ENCODE data around the gene IZUMO1. TPM values are rescaled to one million over a fixed set of nuclear protein-coding genes. Genes with fewer than 3 reads are reported as not detected.

The IZUMO1 gene
- total and polyA plus RNA-seq, 2 of the 4 experiments (the other 2 are of a cell fraction), result not detected

GRCh38 chr19:48726556-48726955 lies 20.2 kb downstream of the IZUMO1 start:
- peak overlapping the region; percentile 43; the same call in 1 of the 2 replicates for H2AK5ac ChIP-seq (ENCODE audit: low read depth, low read length)
- in situ Hi-C loops (cut with MboI; ENCODE audit: low sequenced_read_pairs), result no loop called here

More at GRCh38 chr19:48726556-48726955, 20.2 kb downstream of the IZUMO1 start:
- H3K9me1 ChIP-seq (ENCODE audit: insufficient read depth, low read length), result peaks cover 5% of the 10 kb centered on the region
- no peak overlapping the region for H3K56ac ChIP-seq (ENCODE audit: extremely low read depth, insufficient read depth, low read length)
- no peak overlapping the region for H2AK9ac ChIP-seq (replicated peaks; ENCODE audit: low read depth, low read length, poor library complexity)
- intact Hi-C loops (cut with micrococcal nuclease) (no loop called here), dilution Hi-C loops (cut with HindIII; ENCODE audit: low sequenced_read_pairs, unreplicated experiment) (no loop called here)
- H4K20me1 ChIP-seq (ENCODE audit: insufficient read depth, low read length), result no peaks in the 10 kb centered on the region
- no peak for ATAC-seq (ENCODE audit: low read depth)
- peak overlapping the region in 1 of 2 experiments; percentile 77; a peak in 3 of 4 replicates for H4K8ac ChIP-seq (ENCODE audit: low read depth in 2 of 2, low read length in 2 of 2)
- CTCF ChIA-PET, result no interaction called here
- H3K4me2 ChIP-seq (ENCODE audit: low read depth, low read length), result no peak overlapping the region
- H3K23ac ChIP-seq (ENCODE audit: low read depth, low read length), result no peak overlapping the region
- no peaks in the 10 kb centered on the region for H3K9me3 ChIP-seq (ENCODE audit: control insufficient read depth, insufficient read depth, low read length)
- H3K18ac ChIP-seq (ENCODE audit: low read depth, low read length), result no peak overlapping the region
- H4K91ac ChIP-seq (ENCODE audit: insufficient read depth, low read depth, low read length), result no peak overlapping the region
- TF ChIP-seq MXI1 (IDR thresholded peaks at IDR 0.05; ENCODE audit: borderline replicate concordance, low read depth, low read length) (no peak), MAFK (IDR thresholded peaks at IDR 0.05; ENCODE audit: low read depth, low read length) (no peak), RFX5 (IDR thresholded peaks at IDR 0.05; ENCODE audit: low read depth, low read length) (no peak), SMC3 (IDR thresholded peaks at IDR 0.05; ENCODE audit: low read depth, low read length) (no peak), MAZ (IDR thresholded peaks at IDR 0.05; ENCODE audit: borderline replicate concordance, low read depth, low read length) (no peak), NFE2L2 (IDR thresholded peaks at IDR 0.05; ENCODE audit: low read depth, low read length) (no peak)
- H3K4ac ChIP-seq (ENCODE audit: low read depth, low read length), result no peak overlapping the region
- H3K4me3 ChIP-seq (ENCODE audit: insufficient read depth, low read depth, low read length), result no peak overlapping the region
- H2BK120ac ChIP-seq (ENCODE audit: low read depth, low read length), result no peak overlapping the region
- H3K79me1 ChIP-seq (ENCODE audit: low read depth in 1 of 2, low read length in 2 of 2), result no peaks in the 10 kb centered on the region
- H3K9ac ChIP-seq (ENCODE audit: low read depth, low read length), result no peak overlapping the region
- H3K36me3 ChIP-seq (ENCODE audit: control insufficient read depth, insufficient read depth, low read length), result no peaks in the 10 kb centered on the region
- no peak overlapping the region for H2BK20ac ChIP-seq (ENCODE audit: low read depth, low read length)
- BruUV-seq (replicated peaks), result no TSS peak
- no peak overlapping the region for H3K27ac ChIP-seq (ENCODE audit: insufficient read depth, low read length)
- no CpG with 5 or more reads among the region's 2 CpGs for WGBS, 2 experiments (ENCODE audit: extremely low coverage in 2 of 2, insufficient read length in 1 of 2)
- DNase-seq, result no peak
- no peaks in the 10 kb centered on the region; the same call in 1 of the 2 replicates for H3K27me3 ChIP-seq (ENCODE audit: control insufficient read depth, insufficient read depth, low read length)
- H2BK5ac ChIP-seq (ENCODE audit: low read depth, low read length, poor library complexity, severe bottlenecking), result no peak overlapping the region
- H2AFZ ChIP-seq (replicated peaks; ENCODE audit: low read length, poor library complexity), result peak overlapping the region; percentile 51
- POLR2A ChIA-PET (ENCODE audit: unreplicated experiment), result no interaction called here
- H2BK15ac ChIP-seq (ENCODE audit: low read depth, low read length), result no peak overlapping the region
- peaks cover 4% of the 10 kb centered on the region; the same call in 1 of the 2 replicates for H3K4me1 ChIP-seq (ENCODE audit: control insufficient read depth, insufficient read depth, low read length)
- H4K5ac ChIP-seq (ENCODE audit: low read depth, low read length), result peak overlapping the region; percentile 28; the same call in 1 of the 2 replicates
- no peak overlapping the region for H3K14ac ChIP-seq (replicated peaks; ENCODE audit: low read depth, low read length)
